ENCODE data around the gene ACAA1. TPM values are rescaled to one million over a fixed set of nuclear protein-coding genes. Genes with fewer than 3 reads are reported as not detected.
"Not testable (repeated sequence)": the region's sequence is repeated elsewhere in the genome, so short reads cannot be mapped to it uniquely, and the experiment has no call there.

Gene ACAA1
- polyA plus RNA-seq, 3 donors, result 55.3 to 84.9 (median 67.1) TPM

GRCh38 chr3:38090453-38090852, 46.5 kb downstream of the ACAA1 start:
- 86 to 91% (median 88%) methylated on average over 3 of the region's 3 CpGs for WGBS, 3 donors
- H3K27ac ChIP-seq (ENCODE audit: low read depth, low read length), result no peak overlapping the region

- 55 to 72% (median 62%) methylated on average over 2 of the region's 2 CpGs for WGBS, 3 donors
- H3K27ac ChIP-seq (ENCODE audit: low read depth, low read length), result no peak overlapping the region
Observed at GRCh38 chr3:38089163-38089562, 47.8 kb downstream of the ACAA1 start.

- WGBS, 3 donors, result 76 to 86% (median 79%) methylated on average over 11 of the region's 11 CpGs
- no peak overlapping the region for H3K27ac ChIP-seq (ENCODE audit: low read depth, low read length)
Observed at GRCh38 chr3:38088126-38089078, 48.5 kb downstream of the ACAA1 start.

GRCh38 chr3:38087278-38087677, 49.6 kb downstream of the ACAA1 start:
- H3K27ac ChIP-seq (ENCODE audit: low read depth, low read length), result not testable (repeated sequence)

GRCh38 chr3:38086496-38086895, 50.4 kb downstream of the ACAA1 start:
- WGBS, 3 donors, result 82 to 88% (median 85%) methylated on average over 3 of the region's 3 CpGs

GRCh38 chr3:38085943-38086324, 51.0 kb downstream of the ACAA1 start:
- 86 to 92% (median 89%) methylated on average over 1 of the region's 1 CpG for WGBS, 3 donors

More at GRCh38 chr3:38086496-38086895, 50.4 kb downstream of the ACAA1 start:
- no peak overlapping the region for H3K27ac ChIP-seq (ENCODE audit: low read depth, low read length)

GRCh38 chr3:38085311-38085942, 51.5 kb downstream of the ACAA1 start:
- 84 to 86% (median 86%) methylated on average over 11 of the region's 11 CpGs for WGBS, 3 donors
- no peak overlapping the region for H3K27ac ChIP-seq (ENCODE audit: low read depth, low read length)

More at GRCh38 chr3:38085943-38086324, 51.0 kb downstream of the ACAA1 start:
- no peak overlapping the region for H3K27ac ChIP-seq (ENCODE audit: low read depth, low read length)

GRCh38 chr3:38084334-38085310, 52.3 kb downstream of the ACAA1 start:
- 66 to 70% (median 68%) methylated on average over 7 of the region's 7 CpGs for WGBS, 3 donors
- H3K27ac ChIP-seq (ENCODE audit: low read depth, low read length), result no peak overlapping the region

- no peak overlapping the region for H3K27ac ChIP-seq (ENCODE audit: low read depth, low read length)
- 93 to 98% (median 95%) methylated on average over 13 of the region's 13 CpGs for WGBS, 3 donors
Observed at GRCh38 chr3:38083871-38084333, 53.0 kb downstream of the ACAA1 start.

- 100% methylated on average over 1 of the region's 1 CpG; no CpG with 5 or more reads in 2 of the 3 donors for WGBS, 3 donors
- not testable (repeated sequence) for H3K27ac ChIP-seq (ENCODE audit: low read depth, low read length)
Observed at GRCh38 chr3:38083254-38083653, 53.7 kb downstream of the ACAA1 start.

GRCh38 chr3:38082296-38082695, 54.6 kb downstream of the ACAA1 start:
- 86 to 93% (median 90%) methylated on average over 10 to 11 of the region's 16 CpGs for WGBS, 3 donors
- H3K27ac ChIP-seq (ENCODE audit: low read depth, low read length), result not testable (repeated sequence)

GRCh38 chr3:38077073-38077472, 59.9 kb downstream of the ACAA1 start:
- not testable (repeated sequence) for H3K27ac ChIP-seq (ENCODE audit: low read depth, low read length)
- WGBS, 3 donors, result 31 to 73% (median 64%) methylated on average over 1 to 2 of the region's 3 CpGs

Other genes with a start within 250 kb of the ACAA1 start
- gene VILL, start 146.3 kb downstream of the ACAA1 start, polyA plus RNA-seq, result 10 to 100 TPM in 2 of 3 donors, 1 to 10 TPM in 1; 3.0 to 13.8 (median 11.5) TPM
- gene PLCD1, start 107.5 kb downstream of the ACAA1 start, polyA plus RNA-seq, result 10 to 100 TPM in 2 of 3 donors, 1 to 10 TPM in 1; 8.3 to 22.5 (median 12.0) TPM
- gene DLEC1, start 97.9 kb downstream of the ACAA1 start, polyA plus RNA-seq, result under 1 TPM; 0.22 to 0.71 (median 0.34) TPM
- gene MYD88, start 1.5 kb upstream of the ACAA1 start, polyA plus RNA-seq, result 10 to 100 TPM; 11.9 to 37.7 (median 35.8) TPM
- gene OXSR1, start 28.4 kb upstream of the ACAA1 start, polyA plus RNA-seq, result 10 to 100 TPM in 2 of 3 donors, 1 to 10 TPM in 1; 7.3 to 17.7 (median 11.0) TPM
- under 1 TPM in 2 of 3 donors, not detected in 1; 0.03 to 0.06 TPM for gene SLC22A13, start 128.7 kb upstream of the ACAA1 start, polyA plus RNA-seq
- gene SLC22A14, start 145.2 kb upstream of the ACAA1 start, polyA plus RNA-seq, result under 1 TPM; 0.07 to 0.16 (median 0.11) TPM
- gene XYLB, start 209.7 kb upstream of the ACAA1 start, polyA plus RNA-seq, result 1 to 10 TPM; 1.3 to 2.7 (median 1.4) TPM

Measured in adipose tissue (tissue), 3 donors.